Thyroid gland (tissue), 4 donors: ENCODE results near the gene OTULINL. TPM values are rescaled to one million over a fixed set of nuclear protein-coding genes. Genes with fewer than 3 reads are reported as not detected.

Experiments used
- DNase-seq, 2 donors: peaks; one replicate each; pipeline ENCODE4 v3.0.0-alpha.2; 2019
- H3K27ac ChIP-seq, 3 donors: fragments of 200-600 bp; sonication (generic); 1 replicate in 2 of 3; 2 replicates in 1 of 3; pipeline ENCODE4 v1.5.1; 2016 to 2019; ENCODE audit warnings: mild to moderate bottlenecking in 1 of 3, moderate library complexity in 1 of 3
- H3K27me3 ChIP-seq: fragments of 200-600 bp; sonication (generic); one replicate; pipeline ENCODE4 v1.5.1; 2019
- H3K36me3 ChIP-seq, 2 donors: fragments of 200-600 bp; sonication (generic); one replicate each; pipeline ENCODE4 v1.5.1; 2016 to 2019
- H3K4me1 ChIP-seq, 2 donors: fragments of 200-600 bp; sonication (generic); one replicate each; pipeline ENCODE4 v1.5.1; 2017 to 2019
- H3K4me3 ChIP-seq, 3 donors: fragments of 200-600 bp; sonication (generic); replicated peaks in 1 of 3; 1 replicate in 2 of 3; 2 replicates in 1 of 3; pipeline ENCODE4 v1.5.1; 2016; ENCODE audit warnings: mild to moderate bottlenecking in 1 of 3
- H3K9me3 ChIP-seq: fragments of 200-600 bp; sonication (generic); one replicate; pipeline ENCODE4 v1.5.1; 2017
- POLR2A ChIP-seq, 2 donors: fragments of 450-650 bp; IDR thresholded peaks; one replicate each; pipeline ENCODE4 v1.6.1; 2017; ENCODE audit warnings: antibody characterized with exemption in 2 of 2, mild to moderate bottlenecking in 2 of 2, moderate library complexity in 1 of 2
- WGBS, 2 donors: methylation state at CpG; one replicate each; pipeline ENCODE4 v1.1.5; 2017; 5-methylcytosine and 5-hydroxymethylcytosine counted together
- intact Hi-C: fragments of 100-400 bp; cut with DNase I; formaldehyde crosslinking; loops from one replicate; pipeline ENCODE4 v1.15.1; 2023
- total RNA-seq, 4 donors: library from RNA; depleted of rRNA; stranded (reverse); fragments of >200 nt; gene quantifications; one replicate each; pipeline ENCODE4 v1.2.3, GENCODE V29; 2016
- TF ChIP-seq, protein P1 (sequence below), 6 experiments: fragments of 200-600 bp in 3 of 6; fragments of 450-650 bp in 3 of 6; sonication (generic) in 3 of 6; IDR thresholded peaks; one replicate each; pipeline ENCODE4 v1.5.1; 2016 to 2019; ENCODE audit warnings: antibody characterized with exemption in 6 of 6, mild to moderate bottlenecking in 2 of 6, inconsistent platforms in 1 of 6, moderate library complexity in 1 of 6

OTULINL gene
- total RNA-seq, 4 donors from 2014 or later = 6.0 to 10.5 (median 6.9) TPM

DNA sequence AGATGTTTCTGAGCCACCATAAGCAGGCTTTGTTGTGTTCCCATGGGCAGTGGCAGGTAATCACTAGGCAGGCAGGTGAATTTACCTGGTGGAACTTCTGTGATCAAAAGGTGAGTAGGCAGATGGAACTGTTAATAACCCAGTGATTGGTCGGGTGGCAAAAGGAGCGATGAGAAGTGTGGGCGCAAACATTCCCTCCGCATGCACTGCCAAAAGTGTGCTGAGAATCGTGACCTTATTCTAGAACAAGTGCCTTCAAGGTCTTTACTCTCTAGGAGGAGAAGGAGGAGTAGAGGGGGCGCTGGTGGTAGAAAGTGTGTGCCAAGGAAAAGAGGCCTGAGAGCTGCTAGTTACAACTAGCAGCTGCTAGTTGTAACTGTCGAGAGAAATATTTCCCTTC is 3.3 kb downstream of the OTULINL start:
- no peak for TF ChIP-seq POLR2A (IDR thresholded peaks at IDR 0.05)
- TF ChIP-seq, protein P1, sequence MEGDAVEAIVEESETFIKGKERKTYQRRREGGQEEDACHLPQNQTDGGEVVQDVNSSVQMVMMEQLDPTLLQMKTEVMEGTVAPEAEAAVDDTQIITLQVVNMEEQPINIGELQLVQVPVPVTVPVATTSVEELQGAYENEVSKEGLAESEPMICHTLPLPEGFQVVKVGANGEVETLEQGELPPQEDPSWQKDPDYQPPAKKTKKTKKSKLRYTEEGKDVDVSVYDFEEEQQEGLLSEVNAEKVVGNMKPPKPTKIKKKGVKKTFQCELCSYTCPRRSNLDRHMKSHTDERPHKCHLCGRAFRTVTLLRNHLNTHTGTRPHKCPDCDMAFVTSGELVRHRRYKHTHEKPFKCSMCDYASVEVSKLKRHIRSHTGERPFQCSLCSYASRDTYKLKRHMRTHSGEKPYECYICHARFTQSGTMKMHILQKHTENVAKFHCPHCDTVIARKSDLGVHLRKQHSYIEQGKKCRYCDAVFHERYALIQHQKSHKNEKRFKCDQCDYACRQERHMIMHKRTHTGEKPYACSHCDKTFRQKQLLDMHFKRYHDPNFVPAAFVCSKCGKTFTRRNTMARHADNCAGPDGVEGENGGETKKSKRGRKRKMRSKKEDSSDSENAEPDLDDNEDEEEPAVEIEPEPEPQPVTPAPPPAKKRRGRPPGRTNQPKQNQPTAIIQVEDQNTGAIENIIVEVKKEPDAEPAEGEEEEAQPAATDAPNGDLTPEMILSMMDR (IDR thresholded peaks at IDR 0.05) = no peak
- H3K36me3 ChIP-seq = no peaks in the 10 kb centered on the region
- intact Hi-C loops = loop anchor here (5.0 kb wide), 1 partner anchor 53 kb away; no protein-coding TSS in a partner anchor
- H3K27ac ChIP-seq = no peak overlapping the region
- no peaks in the 10 kb centered on the region for H3K27me3 ChIP-seq
- peaks cover 0 to 4% of the 10 kb centered on the region in 2 donors for H3K4me1 ChIP-seq
- no peak overlapping the region for H3K4me3 ChIP-seq
- H3K9me3 ChIP-seq = no peaks in the 10 kb centered on the region
- peak; percentile 16 to 35 for DNase-seq
- 58 to 67% methylated on average over 7 of the region's 7 CpGs for WGBS, 2 donors

DNA sequence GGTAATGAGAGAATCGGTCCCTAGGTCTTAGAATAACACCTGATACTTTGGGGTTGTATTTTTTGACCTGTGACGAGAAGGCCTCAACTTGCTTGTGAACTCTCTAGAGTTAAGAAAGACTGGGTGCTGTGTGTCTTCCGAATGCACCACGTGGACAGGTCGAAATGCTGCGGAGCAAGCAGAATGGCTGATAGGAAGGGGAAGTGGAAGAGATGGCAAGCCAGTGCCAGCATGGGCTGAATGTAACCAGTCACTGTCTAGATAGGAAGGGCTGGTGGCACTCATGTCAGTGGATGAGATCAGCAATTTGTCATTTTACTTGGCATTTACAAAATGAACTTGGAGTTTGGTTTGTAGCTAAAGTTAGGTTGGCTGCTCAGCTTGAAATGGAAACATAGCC is 5.6 kb downstream of the OTULINL start:
- Histone ChIP-seq H3K27ac (no peak overlapping the region), H3K9me3 (no peaks in the 10 kb centered on the region), H3K36me3 (no peaks in the 10 kb centered on the region), H3K27me3 (no peaks in the 10 kb centered on the region), H3K4me3 (no peak overlapping the region), H3K4me1 (no peaks in the 10 kb centered on the region)
- TF ChIP-seq, protein P1 (IDR thresholded peaks at IDR 0.05) = no peak
- TF ChIP-seq POLR2A (IDR thresholded peaks at IDR 0.05) = no peak
- DNase-seq = no peak
- intact Hi-C loops = loop anchor here (5.0 kb wide), 1 partner anchor 55 kb away; no protein-coding TSS in a partner anchor
- WGBS, 2 donors = 92 to 93% methylated on average over 6 of the region's 6 CpGs

DNA sequence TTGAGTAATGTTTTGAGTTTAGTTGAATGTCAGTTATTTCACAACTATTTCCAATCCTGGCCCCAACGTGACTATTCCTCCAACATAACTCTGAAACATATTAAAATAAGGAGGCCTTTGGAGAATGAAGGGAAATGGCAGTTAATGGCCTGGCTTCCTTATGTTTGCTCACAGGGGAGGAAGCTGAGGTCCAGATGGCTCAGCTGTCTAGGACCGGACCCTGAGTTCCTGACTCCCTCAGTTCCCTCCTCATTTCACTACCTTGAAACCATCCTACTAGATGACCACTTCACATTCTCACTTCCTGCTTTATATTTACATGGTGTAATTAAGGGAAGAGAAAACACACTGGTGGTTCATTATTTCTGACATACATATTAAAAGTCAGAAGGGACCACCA is 6.6 kb downstream of the OTULINL start:
- TF ChIP-seq POLR2A (IDR thresholded peaks at IDR 0.05) = no peak
- TF ChIP-seq, protein P1 (IDR thresholded peaks at IDR 0.05) = no peak
- H3K27me3 ChIP-seq = no peaks in the 10 kb centered on the region
- H3K4me3 ChIP-seq = no peak overlapping the region
- no peak for DNase-seq
- H3K4me1 ChIP-seq = no peaks in the 10 kb centered on the region
- 71 to 85% methylated on average over 2 of the region's 2 CpGs for WGBS, 2 donors
- no peak overlapping the region for H3K27ac ChIP-seq
- intact Hi-C loops = loop anchor here (5.0 kb wide), 1 partner anchor 56 kb away; no protein-coding TSS in a partner anchor
- no peaks in the 10 kb centered on the region for H3K9me3 ChIP-seq
- H3K36me3 ChIP-seq = no peaks in the 10 kb centered on the region

DNA sequence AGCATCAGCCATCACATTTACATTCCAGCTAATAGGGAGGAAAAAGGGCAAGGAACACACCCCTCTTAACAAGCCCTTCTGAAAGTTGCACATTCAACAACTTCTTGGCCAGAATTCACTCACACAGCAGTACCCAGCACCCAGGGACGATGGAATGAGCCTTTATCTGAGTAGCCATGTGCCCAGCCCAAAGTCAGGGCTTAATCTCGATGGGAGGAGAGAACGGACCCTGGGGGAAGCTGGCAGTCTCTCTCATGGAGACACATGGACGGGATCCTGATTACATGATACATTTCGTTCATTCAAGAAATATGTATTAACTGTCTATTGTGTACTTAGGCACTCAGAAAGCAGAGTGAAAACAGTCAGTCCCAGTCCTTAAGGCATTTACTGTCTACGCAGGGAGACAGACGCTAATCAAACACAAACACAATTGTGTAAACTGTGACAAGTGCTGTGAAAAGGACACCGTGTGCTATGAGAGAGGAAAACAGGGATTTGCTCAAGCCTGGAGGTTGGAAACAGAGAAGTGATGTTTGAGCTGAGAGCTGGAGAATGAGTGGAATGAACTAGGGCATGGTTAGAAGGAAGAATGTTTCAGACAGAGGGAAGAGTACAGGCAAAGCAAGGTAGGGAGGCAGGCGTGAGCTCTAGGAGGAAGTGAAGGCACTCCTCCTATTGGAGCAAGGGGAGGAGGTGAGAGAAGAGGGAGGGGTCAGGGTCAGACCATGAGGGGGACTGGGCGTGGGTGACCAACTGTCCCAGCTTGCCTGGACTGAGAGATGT is 7.4 kb downstream of the OTULINL start:
- no peaks in the 10 kb centered on the region for H3K9me3 ChIP-seq
- H3K4me3 ChIP-seq = no peak overlapping the region
- H3K4me1 ChIP-seq = no peaks in the 10 kb centered on the region
- intact Hi-C loops = loop anchor here (5.0 kb wide), 1 partner anchor 57 kb away; no protein-coding TSS in a partner anchor
- no peaks in the 10 kb centered on the region for H3K27me3 ChIP-seq
- peak overlapping the region in 2 of 3 donors; percentile 9 to 38 for H3K27ac ChIP-seq
- no peaks in the 10 kb centered on the region for H3K36me3 ChIP-seq
- TF ChIP-seq, protein P1 (IDR thresholded peaks at IDR 0.05) = no peak
- no peak for TF ChIP-seq POLR2A (IDR thresholded peaks at IDR 0.05)
- no peak for DNase-seq
- WGBS, 2 donors = 73% methylated on average over 10 of the region's 10 CpGs

DNA sequence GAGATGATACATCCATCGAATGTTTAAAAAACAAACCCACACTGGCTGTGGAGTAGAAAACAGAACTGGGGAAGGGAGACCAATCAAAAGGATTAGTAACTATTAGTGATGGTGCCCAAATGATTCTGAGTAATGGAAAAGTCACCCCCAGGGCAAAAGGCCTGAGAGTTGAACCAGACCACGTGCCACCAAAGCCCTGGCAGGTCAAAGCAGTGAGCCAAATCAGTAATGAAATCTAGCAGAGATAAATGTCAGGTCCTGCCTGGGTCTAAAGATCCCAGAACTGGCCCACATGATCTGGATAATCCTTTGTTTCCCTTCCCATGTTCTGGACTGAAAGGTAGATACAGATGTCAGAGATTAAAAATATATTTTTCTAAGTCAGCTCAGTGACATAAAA is 9.4 kb downstream of the OTULINL start:
- intact Hi-C loops = no loop called here
- WGBS, 2 donors = 87 to 91% methylated on average over 2 of the region's 2 CpGs
- no peaks in the 10 kb centered on the region for H3K27me3 ChIP-seq

More for the DNA sequence above, 9.4 kb downstream of the OTULINL start:
- no peak overlapping the region for H3K27ac ChIP-seq
- no peak for DNase-seq
- H3K4me1 ChIP-seq = no peaks in the 10 kb centered on the region
- TF ChIP-seq, protein P1 (IDR thresholded peaks at IDR 0.05) = no peak
- no peak for TF ChIP-seq POLR2A (IDR thresholded peaks at IDR 0.05)
- H3K4me3 ChIP-seq = no peak overlapping the region
- no peaks in the 10 kb centered on the region for H3K36me3 ChIP-seq
- no peaks in the 10 kb centered on the region for H3K9me3 ChIP-seq
